ENCODE results near the gene CORO7. TPM values are rescaled to one million over a fixed set of nuclear protein-coding genes. Genes with fewer than 3 reads are reported as not detected.
A peak's percentile ranks its signal among the peaks of the same experiment; 100 is the strongest.

Gene CORO7
- polyA plus RNA-seq (2012; ENCODE audit: low read depth, missing spikeins): 37.8 TPM

DNA sequence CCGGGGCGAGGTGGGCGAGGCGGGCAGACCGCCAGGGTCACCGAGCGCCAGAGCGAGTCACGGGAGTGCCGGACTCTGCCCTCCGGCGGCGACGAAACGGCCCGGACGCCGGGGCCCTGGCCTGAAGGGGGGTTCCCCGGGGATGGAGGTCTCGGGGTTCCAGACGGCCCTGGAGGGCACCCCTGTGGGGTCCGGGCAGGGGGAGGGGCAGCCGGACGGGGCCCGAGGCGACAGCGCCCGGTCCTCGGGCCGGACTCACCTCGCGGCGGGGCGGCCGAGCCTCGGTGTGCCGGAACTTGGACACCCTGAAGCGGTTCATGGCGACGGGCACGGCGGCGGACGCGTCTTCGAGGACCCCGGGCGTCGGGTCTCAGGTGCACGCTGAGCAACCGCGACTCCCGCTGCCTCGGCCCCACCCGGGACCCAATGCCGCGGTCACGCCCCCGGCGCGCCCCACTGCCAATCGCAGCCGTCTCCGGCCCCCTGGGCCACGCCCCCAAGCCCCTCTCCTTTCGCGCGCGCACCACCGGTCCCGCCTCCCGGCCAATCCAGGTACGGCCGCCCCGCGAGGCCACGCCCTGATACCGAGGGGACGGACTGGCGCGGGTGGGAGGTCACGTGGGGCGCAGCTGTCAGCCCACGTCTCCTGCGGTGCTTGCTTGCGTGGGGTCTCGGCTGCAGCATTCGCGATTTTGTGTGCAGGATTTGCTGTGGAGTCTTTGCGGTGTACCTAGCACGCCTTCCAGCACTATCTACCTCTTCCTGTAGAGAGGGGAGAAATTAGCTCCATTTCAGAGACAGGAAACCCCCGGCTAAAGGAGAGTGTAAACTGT is at the start of gene CORO7:
Gene CORO7 (minus strand): TSS at position 397 of the 833 bp plus-strand sequence. CDS start 78 bp downstream, at position 319.
- DNase-seq (ENCODE audit: insufficient read length, low spot score) (peak; percentile 93), FAIRE-seq (peak; percentile 92)
- TF ChIP-seq POLR2A (IDR thresholded peaks at IDR 0.05; ENCODE audit: low read depth, low read length): peak; percentile 56; the same call in 1 of the 2 replicates
- TF ChIP-seq POU2F2 (IDR thresholded peaks at IDR 0.05; ENCODE audit: low read depth, low read length): no peak
- TF ChIP-seq TAF1 (IDR thresholded peaks at IDR 0.05; ENCODE audit: low read depth, low read length): peak; percentile 30; the same call in 1 of the 2 replicates
- peak; percentile 59 for TF ChIP-seq POLR2AphosphoS5 (IDR thresholded peaks at IDR 0.05; ENCODE audit: low read depth, low read length)
- TF ChIP-seq PAX5 (IDR thresholded peaks at IDR 0.05; ENCODE audit: insufficient read depth, low read length, severe bottlenecking): peak; percentile 28
- no peak for TF ChIP-seq SPI1 (IDR thresholded peaks at IDR 0.05; ENCODE audit: low read depth, low read length)

DNA sequence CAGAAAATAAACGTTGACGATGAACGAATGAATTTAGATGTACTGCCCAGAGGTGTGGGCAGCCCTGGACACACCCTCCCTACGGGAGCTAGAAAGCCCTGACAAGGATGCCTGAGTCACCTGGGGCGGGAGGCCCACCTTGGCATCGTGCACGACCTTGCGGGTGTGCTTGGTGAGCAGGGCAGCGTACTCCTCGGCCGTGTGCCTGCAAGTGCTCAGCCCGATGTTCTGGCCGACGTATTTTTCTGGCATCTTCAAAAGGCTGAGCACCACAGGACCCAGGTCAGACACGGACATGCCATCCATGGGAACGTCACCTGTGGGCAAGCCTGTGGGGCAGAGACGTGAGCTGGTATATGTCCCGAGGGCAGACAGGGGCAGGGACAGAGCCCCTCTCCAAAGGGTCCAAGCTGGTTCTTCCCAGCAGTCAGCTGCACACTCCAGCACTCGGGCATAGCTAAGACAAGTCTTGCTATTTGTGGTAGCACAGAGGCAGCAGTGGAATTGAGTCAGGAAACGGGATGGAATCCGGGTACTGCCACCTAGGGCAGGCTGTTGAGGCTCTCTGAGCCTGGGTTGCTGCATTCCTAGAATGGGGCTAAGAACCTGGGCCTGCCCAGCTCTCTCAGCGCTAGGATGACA is 47.2 kb upstream of the CORO7 start:
- TF ChIP-seq PAX5 (IDR thresholded peaks at IDR 0.05; ENCODE audit: insufficient read depth, low read length, severe bottlenecking) (no peak), POLR2AphosphoS5 (IDR thresholded peaks at IDR 0.05; ENCODE audit: low read depth, low read length) (no peak), POLR2A (IDR thresholded peaks at IDR 0.05; ENCODE audit: low read depth, low read length) (no peak), POU2F2 (IDR thresholded peaks at IDR 0.05; ENCODE audit: low read depth, low read length) (no peak), SPI1 (IDR thresholded peaks at IDR 0.05; ENCODE audit: low read depth, low read length) (no peak), TAF1 (IDR thresholded peaks at IDR 0.05; ENCODE audit: low read depth, low read length) (no peak)
- FAIRE-seq: no peak
- no peak for DNase-seq (ENCODE audit: insufficient read length, low spot score)

DNA sequence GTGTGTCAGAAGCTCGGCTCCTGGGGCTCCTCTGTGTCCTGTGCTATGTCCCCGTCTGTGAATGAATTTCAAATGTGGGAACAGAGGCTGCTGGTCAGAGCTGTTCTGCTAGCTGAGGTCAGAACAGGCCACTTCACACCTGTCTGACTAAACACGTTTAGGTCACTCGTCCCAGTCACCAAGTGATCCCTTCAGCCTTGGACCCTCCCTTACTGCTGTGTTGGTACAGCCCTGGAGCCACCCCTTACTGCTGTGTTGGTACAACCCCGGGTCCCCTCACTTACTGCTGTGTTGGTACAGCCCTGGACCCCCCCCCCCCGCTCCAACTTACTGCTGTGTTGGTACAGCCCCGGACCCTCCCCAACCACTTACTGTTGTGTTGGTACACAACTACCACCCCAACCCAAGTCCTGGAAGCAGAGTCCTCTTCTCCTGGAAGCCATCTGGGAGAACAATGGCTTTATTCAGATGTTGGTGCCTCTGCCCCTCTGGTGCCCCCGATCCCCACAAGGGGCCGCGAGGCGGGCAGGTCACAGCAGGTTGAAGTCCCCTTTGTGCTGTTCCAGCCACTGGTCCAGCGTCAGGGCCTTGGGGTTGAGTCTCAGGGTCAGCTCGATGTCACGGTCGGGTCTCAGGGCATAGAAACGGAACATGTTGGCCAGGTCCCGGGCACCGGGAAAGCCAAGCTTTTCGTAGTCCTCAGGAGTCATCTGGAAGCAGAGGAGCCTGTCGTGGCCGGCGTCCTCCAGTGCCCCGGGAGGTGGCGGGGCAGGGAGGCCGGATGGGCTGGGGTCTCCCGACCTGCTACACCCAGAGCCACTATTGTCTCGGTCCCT is 45.1 kb upstream of the CORO7 start:
- DNase-seq (ENCODE audit: insufficient read length, low spot score) (no peak), FAIRE-seq (peak; percentile 20)
- TF ChIP-seq POLR2A (IDR thresholded peaks at IDR 0.05; ENCODE audit: low read depth, low read length) (no peak), PAX5 (IDR thresholded peaks at IDR 0.05; ENCODE audit: insufficient read depth, low read length, severe bottlenecking) (no peak), POU2F2 (IDR thresholded peaks at IDR 0.05; ENCODE audit: low read depth, low read length) (no peak), SPI1 (IDR thresholded peaks at IDR 0.05; ENCODE audit: low read depth, low read length) (no peak), POLR2AphosphoS5 (IDR thresholded peaks at IDR 0.05; ENCODE audit: low read depth, low read length) (no peak), TAF1 (IDR thresholded peaks at IDR 0.05; ENCODE audit: low read depth, low read length) (no peak)

DNA sequence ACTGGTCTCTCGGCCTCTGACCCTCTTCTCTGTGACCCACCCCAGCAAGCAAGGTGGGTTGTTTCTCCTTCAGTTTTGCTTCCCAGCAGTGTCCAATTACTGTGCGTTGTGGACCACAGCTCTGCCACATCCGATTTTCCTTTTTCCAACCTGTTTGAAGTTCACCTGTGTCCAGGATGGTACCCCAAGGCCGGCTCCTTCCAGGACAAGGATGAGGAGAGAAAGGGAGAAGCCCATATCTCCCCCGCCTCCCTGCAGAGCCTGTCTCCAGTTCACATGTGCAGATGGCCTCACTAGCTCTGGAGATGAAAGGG is 44.5 kb upstream of the CORO7 start:
- no peak for DNase-seq (ENCODE audit: insufficient read length, low spot score)
- FAIRE-seq: no peak
- no peak for TF ChIP-seq SPI1 (IDR thresholded peaks at IDR 0.05; ENCODE audit: low read depth, low read length)

DNA sequence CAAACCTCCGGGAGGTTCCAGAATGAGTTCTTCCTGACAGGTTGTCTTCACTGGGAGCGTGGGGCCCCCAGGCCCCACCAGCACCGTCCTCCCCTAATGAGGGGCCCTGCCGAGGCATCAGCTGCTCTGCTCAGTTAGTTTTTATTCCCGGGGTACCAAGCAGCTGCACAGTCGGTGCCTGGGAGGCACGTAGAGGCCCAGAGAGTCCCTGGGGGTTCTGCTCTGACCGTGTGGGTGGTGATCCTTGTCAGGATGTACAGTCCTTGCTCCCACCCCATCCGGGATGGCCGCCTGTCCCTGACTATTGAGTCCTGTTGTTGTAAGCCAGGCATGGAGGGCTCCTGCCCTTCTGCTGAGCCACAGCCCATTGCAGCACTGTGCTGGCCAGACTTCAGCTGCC is 39.6 kb upstream of the CORO7 start:
- no peak for TF ChIP-seq TAF1 (IDR thresholded peaks at IDR 0.05; ENCODE audit: low read depth, low read length)
- no peak for TF ChIP-seq POU2F2 (IDR thresholded peaks at IDR 0.05; ENCODE audit: low read depth, low read length)
- no peak for TF ChIP-seq SPI1 (IDR thresholded peaks at IDR 0.05; ENCODE audit: low read depth, low read length)
- TF ChIP-seq POLR2AphosphoS5 (IDR thresholded peaks at IDR 0.05; ENCODE audit: low read depth, low read length): no peak
- TF ChIP-seq PAX5 (IDR thresholded peaks at IDR 0.05; ENCODE audit: insufficient read depth, low read length, severe bottlenecking): no peak
- TF ChIP-seq POLR2A (IDR thresholded peaks at IDR 0.05; ENCODE audit: low read depth, low read length): no peak; the same call in 1 of the 2 replicates
- FAIRE-seq (no peak), DNase-seq (ENCODE audit: insufficient read length, low spot score) (no peak)

DNA sequence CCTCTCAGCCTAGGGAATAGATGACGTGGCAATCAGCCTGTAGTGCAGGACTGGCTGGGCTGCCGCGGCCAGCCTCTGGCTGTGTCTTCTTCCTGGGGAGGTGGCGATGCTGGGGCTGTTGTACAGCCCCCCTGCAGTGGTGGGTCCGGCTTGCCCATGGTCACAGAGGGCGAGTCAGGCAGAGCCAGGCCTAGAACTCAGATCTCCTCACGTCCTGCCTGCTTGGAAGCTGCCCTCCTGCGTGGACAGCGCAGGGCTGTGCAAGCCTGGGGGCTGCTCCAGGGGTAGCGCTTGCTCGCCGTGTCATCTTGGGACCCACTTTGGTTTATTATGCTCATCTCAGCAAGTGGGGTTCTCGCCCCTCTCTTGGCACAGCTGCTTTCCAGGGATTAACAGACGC is 38.7 kb upstream of the CORO7 start:
- DNase-seq (ENCODE audit: insufficient read length, low spot score): no peak
- no peak for FAIRE-seq
- TF ChIP-seq TAF1 (IDR thresholded peaks at IDR 0.05; ENCODE audit: low read depth, low read length) (no peak), PAX5 (IDR thresholded peaks at IDR 0.05; ENCODE audit: insufficient read depth, low read length, severe bottlenecking) (no peak), POU2F2 (IDR thresholded peaks at IDR 0.05; ENCODE audit: low read depth, low read length) (no peak), SPI1 (IDR thresholded peaks at IDR 0.05; ENCODE audit: low read depth, low read length) (no peak), POLR2AphosphoS5 (IDR thresholded peaks at IDR 0.05; ENCODE audit: low read depth, low read length) (no peak), POLR2A (IDR thresholded peaks at IDR 0.05; ENCODE audit: low read depth, low read length) (no peak)

DNA sequence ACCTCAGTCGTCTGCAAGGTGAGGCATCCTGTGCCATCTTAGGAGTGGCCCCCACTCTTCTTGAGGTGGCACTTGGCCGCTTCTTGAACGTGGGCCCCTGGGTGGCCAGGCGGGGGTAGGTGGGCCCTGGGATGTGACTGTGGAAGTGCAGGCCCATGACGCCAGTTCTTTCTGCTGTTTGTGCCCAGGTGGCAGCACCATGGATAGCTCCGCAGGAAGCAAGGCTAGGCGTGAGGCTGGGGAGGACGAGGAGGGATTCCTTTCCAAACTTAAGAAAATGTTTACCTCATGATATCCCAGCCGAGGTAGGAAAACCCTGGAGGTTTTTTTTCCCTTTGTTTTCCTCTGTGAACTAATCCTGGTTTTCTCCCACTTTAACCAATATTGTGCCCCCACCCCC is 38.2 kb upstream of the CORO7 start:
- TF ChIP-seq TAF1 (IDR thresholded peaks at IDR 0.05; ENCODE audit: low read depth, low read length): no peak
- no peak for TF ChIP-seq POLR2A (IDR thresholded peaks at IDR 0.05; ENCODE audit: low read depth, low read length)
- TF ChIP-seq PAX5 (IDR thresholded peaks at IDR 0.05; ENCODE audit: insufficient read depth, low read length, severe bottlenecking): no peak
- no peak for TF ChIP-seq POLR2AphosphoS5 (IDR thresholded peaks at IDR 0.05; ENCODE audit: low read depth, low read length)
- no peak for TF ChIP-seq POU2F2 (IDR thresholded peaks at IDR 0.05; ENCODE audit: low read depth, low read length)
- no peak for TF ChIP-seq SPI1 (IDR thresholded peaks at IDR 0.05; ENCODE audit: low read depth, low read length)
- DNase-seq (ENCODE audit: insufficient read length, low spot score): no peak
- no peak for FAIRE-seq

DNA sequence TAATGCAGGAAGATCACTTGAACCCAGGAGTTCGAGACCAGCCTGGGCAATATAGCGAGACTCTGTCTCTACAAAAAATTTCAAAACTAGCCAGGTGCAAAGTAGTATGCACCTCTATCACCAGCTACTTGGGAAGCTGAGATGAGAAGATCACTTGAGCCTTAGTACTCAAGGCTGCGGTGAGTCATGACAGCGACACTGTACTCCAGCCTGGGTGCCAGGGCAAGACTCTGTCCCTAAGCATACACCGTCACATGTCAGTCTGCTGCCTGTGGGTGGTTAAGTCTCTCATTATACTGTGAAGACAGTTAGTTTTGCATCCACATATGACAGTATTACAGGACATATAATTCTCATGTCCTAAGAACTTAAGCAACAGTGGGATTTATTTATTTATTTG is 36.3 kb upstream of the CORO7 start:
- FAIRE-seq: peak; percentile 41
- TF ChIP-seq POLR2A (IDR thresholded peaks at IDR 0.05; ENCODE audit: low read depth, low read length): no peak
- no peak for TF ChIP-seq SPI1 (IDR thresholded peaks at IDR 0.05; ENCODE audit: low read depth, low read length)
- no peak for DNase-seq (ENCODE audit: insufficient read length, low spot score)

DNA sequence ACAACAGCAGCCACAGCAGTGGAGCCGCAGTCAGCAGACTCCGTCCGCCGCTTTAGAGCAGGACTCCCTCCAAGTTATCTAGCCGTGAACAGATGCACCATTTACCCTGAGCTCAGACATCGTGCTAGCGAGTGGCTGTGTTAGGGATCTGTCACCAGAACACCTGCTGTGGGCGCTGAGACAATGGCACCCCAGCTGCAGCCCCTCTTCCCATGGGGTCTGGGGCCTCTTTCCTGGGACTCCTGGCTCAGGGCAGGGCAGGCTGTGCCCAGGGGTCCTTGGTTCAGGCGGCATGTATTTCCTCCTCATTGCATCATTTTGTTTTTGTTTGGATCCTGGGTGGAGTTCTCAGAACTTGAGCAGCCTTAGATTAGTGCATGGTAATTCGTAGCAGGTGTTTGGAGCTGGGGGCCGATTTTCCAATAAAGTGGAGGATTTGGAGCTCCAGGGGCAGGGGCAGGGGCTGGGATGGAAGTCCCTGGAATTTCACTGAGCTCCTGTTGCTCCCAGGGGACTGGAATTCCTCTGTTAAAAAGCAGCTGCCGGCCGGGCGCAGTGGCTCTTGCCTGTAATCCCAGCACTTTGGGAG is 34.6 kb upstream of the CORO7 start:
- no peak for FAIRE-seq
- TF ChIP-seq POU2F2 (IDR thresholded peaks at IDR 0.05; ENCODE audit: low read depth, low read length) (no peak), PAX5 (IDR thresholded peaks at IDR 0.05; ENCODE audit: insufficient read depth, low read length, severe bottlenecking) (no peak), POLR2A (IDR thresholded peaks at IDR 0.05; ENCODE audit: low read depth, low read length) (no peak), TAF1 (IDR thresholded peaks at IDR 0.05; ENCODE audit: low read depth, low read length) (no peak), POLR2AphosphoS5 (IDR thresholded peaks at IDR 0.05; ENCODE audit: low read depth, low read length) (no peak), SPI1 (IDR thresholded peaks at IDR 0.05; ENCODE audit: low read depth, low read length) (no peak)
- DNase-seq (ENCODE audit: insufficient read length, low spot score): no peak
